HepG2 (cell line): ENCODE measurements around the gene NUP62. TPM values are rescaled to one million over a fixed set of nuclear protein-coding genes. Genes with fewer than 3 reads are reported as not detected.

ENCODE experiments used
- ATAC-seq: fragments of 200-7000 bp; cut with Tn5 transposase; 3 replicates; pipeline ENCODE4 v1.9.1; 2020; ENCODE audit warnings: mild to moderate bottlenecking, moderate library complexity
- BruUV-seq: library from RNA; stranded (reverse); fragments of 400-500 nt; replicated peaks from 2 replicates; lab custom pipeline; 2021; lab: Mats Ljungman, UMichigan
- CTCF ChIA-PET: fragments of 300-600 bp; formaldehyde crosslinking; extraction: SDS; loops from one replicate; lab custom pipeline; 2021; ENCODE audit warnings: low total read pairs, inconsistent platforms, low intra/inter-chr PET ratio; lab: Yijun Ruan, JAX
- POLR2A ChIA-PET: fragments of 350-600 bp; sonication (Branson Sonifier 250); formaldehyde crosslinking; loops from one replicate; lab custom pipeline; 2020; ENCODE audit warnings: antibody characterized with exemption, inconsistent platforms; lab: Yijun Ruan, JAX
- DNase-seq: peaks from one replicate; pipeline ENCODE4 v3.0.0-alpha.2; 2015; ENCODE audit warnings: low spot score
- FAIRE-seq: peaks from 3 replicates; lab custom pipeline; 2011; peaks lifted over from hg19 to GRCh38; lab: Jason Lieb, UNC
- H2AFZ ChIP-seq: one replicate; pipeline ENCODE4 v1.6.1; 2011; ENCODE audit warnings: low read length, inconsistent platforms
- H3K27ac ChIP-seq: fragments of 300-600 bp; 3 replicates; pipeline ENCODE4 v1.8.0; 2011; ENCODE audit warnings: mixed run types, mild to moderate bottlenecking, mixed read lengths, low read length, inconsistent platforms; ENCODE audit not compliant: insufficient read depth; ENCODE audit errors: extremely low read length
- H3K27me3 ChIP-seq, 2 experiments: fragments of 200-600 bp in 1 of 2; 2 replicates in 1 of 2; 3 replicates in 1 of 2; pipeline versions ENCODE4 v1.6.0 to v1.8.0; 2011; ENCODE audit warnings: low read length in 2 of 2, mild to moderate bottlenecking in 2 of 2, moderate library complexity in 2 of 2, inconsistent platforms in 1 of 2; ENCODE audit not compliant: insufficient read depth in 2 of 2, control insufficient read depth in 1 of 2
- H3K36me3 ChIP-seq, 2 experiments: fragments of 200-600 bp in 1 of 2; replicated peaks in 1 of 2; 2 replicates in 1 of 2; 3 replicates in 1 of 2; pipeline versions ENCODE4 v1.5.1 to v1.8.0; 2011; ENCODE audit warnings: low read length in 2 of 2, inconsistent platforms in 1 of 2; ENCODE audit not compliant: insufficient read depth in 2 of 2, control insufficient read depth in 1 of 2
- H3K4me1 ChIP-seq: 2 replicates; pipeline ENCODE4 v1.5.1; 2012; ENCODE audit warnings: low read length, inconsistent platforms; ENCODE audit not compliant: insufficient read depth
- H3K4me2 ChIP-seq: 2 replicates; pipeline ENCODE4 v1.6.0; 2011; ENCODE audit warnings: low read depth, low read length, inconsistent platforms
- H3K4me3 ChIP-seq, 3 experiments: fragments of 200-600 bp in 1 of 3; sonication (generic), shearing (Covaris generic) in 1 of 3; replicated peaks in 1 of 3; 2 replicates each; pipeline ENCODE4 v1.5.1; 2011 to 2016; ENCODE audit warnings: low read length in 3 of 3, inconsistent platforms in 2 of 3, low read depth in 2 of 3, mild to moderate bottlenecking in 2 of 3, control low read depth in 1 of 3, mixed read lengths in 1 of 3; ENCODE audit not compliant: insufficient read depth in 1 of 3
- H3K79me2 ChIP-seq: one replicate; pipeline ENCODE4 v1.6.1; 2011; ENCODE audit warnings: low read length, inconsistent platforms; ENCODE audit not compliant: insufficient read depth
- H3K9ac ChIP-seq: 2 replicates; pipeline ENCODE4 v1.6.0; 2011; ENCODE audit warnings: mild to moderate bottlenecking, low read depth, low read length, inconsistent platforms; ENCODE audit not compliant: insufficient read depth
- H3K9me3 ChIP-seq: 2 replicates; pipeline ENCODE4 v1.5.1; 2012; ENCODE audit warnings: mild to moderate bottlenecking, low read length
- H4K20me1 ChIP-seq: 2 replicates; pipeline ENCODE4 v1.6.0; 2011; ENCODE audit warnings: inconsistent platforms, mild to moderate bottlenecking, low read length, moderate library complexity; ENCODE audit not compliant: insufficient read depth
- AGO2 ChIP-seq: fragments of 200-400 bp; formaldehyde crosslinking; optimal IDR thresholded peaks from 2 replicates; pipeline ENCODE3; 2017; ENCODE audit warnings: mild to moderate bottlenecking, low read depth, low read length, moderate library complexity
- EEA1 ChIP-seq: sonication (generic); formaldehyde crosslinking; IDR thresholded peaks from 2 replicates; pipeline ENCODE4 v1.5.1; 2020; ENCODE audit warnings: mild to moderate bottlenecking, missing genetic modification reagents, borderline replicate concordance
- JUN ChIP-seq: sonication (generic); formaldehyde crosslinking; IDR thresholded peaks from 2 replicates; pipeline ENCODE4 v1.4.0; 2020; ENCODE audit warnings: mild to moderate bottlenecking, missing genetic modification reagents
- KMT2B ChIP-seq: IDR thresholded peaks from 2 replicates; pipeline ENCODE4 v1.6.1; 2016; ENCODE audit warnings: missing genetic modification reagents, missing compliant biosample characterization
- NR2F2 ChIP-seq: IDR thresholded peaks from 2 replicates; pipeline ENCODE4 v1.6.1; 2012; ENCODE audit warnings: low read depth, inconsistent platforms, borderline replicate concordance
- PHF5A ChIP-seq: IDR thresholded peaks from one replicate; pipeline ENCODE4 v1.6.1; 2018; ENCODE audit warnings: low read depth, missing genetic modification reagents; ENCODE audit not compliant: unreplicated experiment
- RBAK ChIP-seq: sonication (generic); formaldehyde crosslinking; IDR thresholded peaks from 2 replicates; pipeline ENCODE4 v1.5.1; 2020; ENCODE audit warnings: mild to moderate bottlenecking, missing genetic modification reagents
- RBFOX2 ChIP-seq: fragments of 200-400 bp; formaldehyde crosslinking; IDR thresholded peaks from 2 replicates; pipeline ENCODE4 v1.6.1; 2017; ENCODE audit warnings: low read depth, mild to moderate bottlenecking, low read length
- REL ChIP-seq: sonication (generic); formaldehyde crosslinking; conservative IDR thresholded peaks from 2 replicates; pipeline ENCODE4 v1.8.0; 2022; ENCODE audit warnings: mild to moderate bottlenecking, missing genetic modification reagents, moderate library complexity
- SALL1 ChIP-seq: sonication (generic); formaldehyde crosslinking; IDR thresholded peaks from 2 replicates; pipeline ENCODE4 v1.8.0; 2022; ENCODE audit warnings: mild to moderate bottlenecking, missing genetic modification reagents
- ZFYVE20 ChIP-seq: sonication (generic); formaldehyde crosslinking; IDR thresholded peaks from 2 replicates; pipeline ENCODE4 v1.8.0; 2023; ENCODE audit warnings: low read depth, mild to moderate bottlenecking, moderate library complexity, missing genetic modification reagents, borderline replicate concordance
- ZNF432 ChIP-seq: sonication (generic); formaldehyde crosslinking; IDR thresholded peaks from 2 replicates; pipeline ENCODE4 v1.5.0; 2020; ENCODE audit warnings: missing genetic modification reagents, mild to moderate bottlenecking, borderline replicate concordance
- ZNF768 ChIP-seq: sonication (generic); formaldehyde crosslinking; IDR thresholded peaks from 2 replicates; pipeline ENCODE4 v1.4.0; 2020; ENCODE audit warnings: missing genetic modification reagents
- ZSCAN22 ChIP-seq: sonication (generic); formaldehyde crosslinking; IDR thresholded peaks from 2 replicates; pipeline ENCODE4 v1.4.0; 2020; ENCODE audit warnings: mild to moderate bottlenecking, missing genetic modification reagents
- WGBS: methylation state at CpG from one replicate; pipeline ENCODE4 v1.1.6; 2017; ENCODE audit warnings: low lambda C conversion rate; 5-methylcytosine and 5-hydroxymethylcytosine counted together
- in situ Hi-C: cut with HindIII; loops from 2 replicates; pipeline ENCODE4 v1.10.0; 2017; ENCODE audit warnings: low pct_unique_long_range_greater_than_20kb; ENCODE audit not compliant: extremely low pct_ligation_motif_present
- intact Hi-C: fragments of 100-400 bp; cut with micrococcal nuclease; formaldehyde crosslinking; loops from one replicate; pipeline ENCODE4 v1.10.0; 2022; ENCODE audit not compliant: unreplicated experiment
- polyA plus RNA-seq, 8 experiments: library from polyadenylated mRNA; depleted of rRNA in 3 of 8; stranded (reverse) in 7 of 8; unstranded in 1 of 8; fragments of >200 nt; fragmentation: Illumina TruSeq in 4 of 8; extraction: Trizol in 4 of 8; gene quantifications; 2 replicates each; pipeline versions ENCODE4 v1.2.1 to v1.2.3, GENCODE V29; 2011 to 2016; ENCODE audit warnings: low read depth in 4 of 8, missing spikeins in 1 of 8, mixed read lengths in 1 of 8; ENCODE audit not compliant: insufficient read depth in 1 of 8
- total RNA-seq, 5 experiments: library from RNA; depleted of rRNA; stranded (reverse); fragments of >200 nt; fragmentation: Illumina TruSeq; extraction: Trizol; gene quantifications; 2 replicates each; pipeline ENCODE4 v1.2.3, GENCODE V29; 2016; ENCODE audit warnings: low read depth in 1 of 5
- TF ChIP-seq, protein P1 (sequence below): sonication (generic); formaldehyde crosslinking; IDR thresholded peaks from 2 replicates; pipeline ENCODE4 v1.4.0; 2020; ENCODE audit warnings: missing genetic modification reagents, borderline replicate concordance

Gene NUP62
- total and polyA plus RNA-seq, 2 of the 13 experiments (the other 11 are each of a cell fraction or from before 2014, with no cell fraction given) = 16.5 to 41.5 TPM

DNA sequence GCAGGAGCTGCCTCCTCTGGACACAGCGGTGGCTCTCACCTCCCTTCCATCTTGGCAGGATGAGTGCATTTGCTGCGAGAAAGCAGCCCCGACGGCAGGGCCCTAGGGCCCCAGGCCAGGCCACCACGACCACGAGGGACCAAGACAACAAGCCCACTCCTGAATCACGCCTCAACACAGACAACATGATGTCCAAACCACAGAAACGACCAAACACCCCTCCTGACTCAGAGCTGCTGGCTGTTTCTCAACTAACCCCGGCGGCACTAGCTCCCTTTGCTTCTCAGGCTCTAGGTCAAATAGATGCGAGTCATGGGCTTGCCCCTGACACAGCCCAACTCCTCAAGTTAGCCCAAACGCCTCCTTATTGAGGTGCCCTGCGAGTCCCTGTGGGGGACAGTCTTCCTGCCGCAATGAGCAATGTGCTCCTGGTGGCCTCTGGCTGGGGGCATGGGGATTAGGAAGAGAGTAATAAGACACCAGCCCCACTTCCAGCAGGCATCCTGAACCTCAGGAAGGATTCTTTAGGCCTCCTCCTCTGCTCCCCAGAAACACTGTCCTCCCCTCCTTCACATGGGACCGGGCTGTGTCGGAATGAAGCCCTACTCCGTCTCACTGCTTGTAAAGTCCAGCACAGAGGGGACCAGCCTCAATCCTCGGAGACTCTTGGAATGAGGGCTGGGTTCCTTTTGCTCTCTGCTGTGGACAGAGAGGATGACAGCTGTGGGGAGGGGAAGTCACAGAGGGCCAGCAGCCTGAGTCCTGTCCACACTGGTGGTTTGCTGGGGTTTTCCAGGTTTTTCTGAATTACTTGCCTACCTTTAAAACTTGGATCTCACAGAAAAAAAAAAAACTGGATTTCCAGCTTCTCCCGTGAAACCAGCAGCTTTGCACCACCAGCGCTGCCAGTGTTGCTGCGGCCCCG, 7.2 kb downstream of the NUP62 start:
- no TSS peak for BruUV-seq
- H3K36me3 ChIP-seq = peaks cover 13 to 52% of the 10 kb centered on the region in 2 experiments; a peak in 4 of 5 replicates
- ChIA-PET CTCF (no interaction called here), POLR2A (interaction anchor here (1.9 kb wide), 1 partner anchor 53 kb away, joined by 5 read pairs; no protein-coding TSS in a partner anchor)
- H3K4me3 ChIP-seq = no peak overlapping the region
- no peak overlapping the region for H2AFZ ChIP-seq
- no peak for ATAC-seq
- H3K9ac ChIP-seq = no peak overlapping the region
- TF ChIP-seq AGO2 (peak; percentile 53), PHF5A (no peak)
- TF ChIP-seq, all 625 proteins: peak for 1
- peaks cover 2% of the 10 kb centered on the region; the same call in 1 of the 2 replicates for H4K20me1 ChIP-seq
- no peaks in the 10 kb centered on the region for H3K27me3 ChIP-seq
- no peak overlapping the region for H3K27ac ChIP-seq
- 95% methylated on average over 16 of the region's 22 CpGs for WGBS
- in situ Hi-C loops (no loop called here), intact Hi-C loops (no loop called here)
- DNase-seq = no peak
- H3K4me1 ChIP-seq = peaks cover 9% of the 10 kb centered on the region
- peaks cover 67% of the 10 kb centered on the region for H3K79me2 ChIP-seq
- no peak overlapping the region for H3K4me2 ChIP-seq
- H3K9me3 ChIP-seq = no peaks in the 10 kb centered on the region
- FAIRE-seq = no peak

GRCh38 chr19:49920624-49921363, 8.5 kb downstream of the NUP62 start:
- ChIA-PET CTCF (no interaction called here), POLR2A (interaction anchor here (1.9 kb wide), 1 partner anchor 52 kb away, joined by 5 read pairs; no protein-coding TSS in a partner anchor)
- BruUV-seq = no TSS peak
- FAIRE-seq = no peak
- Histone ChIP-seq H3K4me3 (no peak overlapping the region), H3K27ac (no peak overlapping the region), H3K4me1 (no peaks in the 10 kb centered on the region; the same call in 1 of the 2 replicates), H3K9ac (no peak overlapping the region), H3K4me2 (no peak overlapping the region), H3K36me3 (peaks cover 15 to 52% of the 10 kb centered on the region in 2 experiments; a peak in 4 of 5 replicates), H3K9me3 (no peaks in the 10 kb centered on the region), H4K20me1 (peaks cover 2% of the 10 kb centered on the region; the same call in 1 of the 2 replicates), H2AFZ (no peak overlapping the region), H3K27me3 (no peaks in the 10 kb centered on the region), H3K79me2 (peaks cover 63% of the 10 kb centered on the region)
- WGBS = 94% methylated on average over 23 of the region's 24 CpGs
- no peak for DNase-seq
- ATAC-seq = no peak
- in situ Hi-C loops (no loop called here), intact Hi-C loops (no loop called here)
- no peak for TF ChIP-seq REL (CRISPR knock-in tag)
- TF ChIP-seq JUN = no peak
- TF ChIP-seq SALL1 = no peak
- TF ChIP-seq AGO2 = peak; percentile 40
- TF ChIP-seq RBAK (CRISPR knock-in tag) = no peak
- TF ChIP-seq KMT2B = no peak
- no peak for TF ChIP-seq ZNF768 (CRISPR knock-in tag)
- TF ChIP-seq ZNF432 (CRISPR knock-in tag) = no peak
- TF ChIP-seq ZFYVE20 (CRISPR knock-in tag) = no peak
- TF ChIP-seq EEA1 (CRISPR knock-in tag) = no peak
- TF ChIP-seq, protein P1, sequence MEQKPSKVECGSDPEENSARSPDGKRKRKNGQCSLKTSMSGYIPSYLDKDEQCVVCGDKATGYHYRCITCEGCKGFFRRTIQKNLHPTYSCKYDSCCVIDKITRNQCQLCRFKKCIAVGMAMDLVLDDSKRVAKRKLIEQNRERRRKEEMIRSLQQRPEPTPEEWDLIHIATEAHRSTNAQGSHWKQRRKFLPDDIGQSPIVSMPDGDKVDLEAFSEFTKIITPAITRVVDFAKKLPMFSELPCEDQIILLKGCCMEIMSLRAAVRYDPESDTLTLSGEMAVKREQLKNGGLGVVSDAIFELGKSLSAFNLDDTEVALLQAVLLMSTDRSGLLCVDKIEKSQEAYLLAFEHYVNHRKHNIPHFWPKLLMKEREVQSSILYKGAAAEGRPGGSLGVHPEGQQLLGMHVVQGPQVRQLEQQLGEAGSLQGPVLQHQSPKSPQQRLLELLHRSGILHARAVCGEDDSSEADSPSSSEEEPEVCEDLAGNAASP (CRISPR knock-in tag) = no peak
- no peak for TF ChIP-seq ZSCAN22 (CRISPR knock-in tag)
- TF ChIP-seq RBFOX2 = 0 out of 2 replicates have a peak, but pooled peaks have one; percentile 12
- no peak for TF ChIP-seq NR2F2
